ENCODE measurements around the gene AKIP1.

DNA sequence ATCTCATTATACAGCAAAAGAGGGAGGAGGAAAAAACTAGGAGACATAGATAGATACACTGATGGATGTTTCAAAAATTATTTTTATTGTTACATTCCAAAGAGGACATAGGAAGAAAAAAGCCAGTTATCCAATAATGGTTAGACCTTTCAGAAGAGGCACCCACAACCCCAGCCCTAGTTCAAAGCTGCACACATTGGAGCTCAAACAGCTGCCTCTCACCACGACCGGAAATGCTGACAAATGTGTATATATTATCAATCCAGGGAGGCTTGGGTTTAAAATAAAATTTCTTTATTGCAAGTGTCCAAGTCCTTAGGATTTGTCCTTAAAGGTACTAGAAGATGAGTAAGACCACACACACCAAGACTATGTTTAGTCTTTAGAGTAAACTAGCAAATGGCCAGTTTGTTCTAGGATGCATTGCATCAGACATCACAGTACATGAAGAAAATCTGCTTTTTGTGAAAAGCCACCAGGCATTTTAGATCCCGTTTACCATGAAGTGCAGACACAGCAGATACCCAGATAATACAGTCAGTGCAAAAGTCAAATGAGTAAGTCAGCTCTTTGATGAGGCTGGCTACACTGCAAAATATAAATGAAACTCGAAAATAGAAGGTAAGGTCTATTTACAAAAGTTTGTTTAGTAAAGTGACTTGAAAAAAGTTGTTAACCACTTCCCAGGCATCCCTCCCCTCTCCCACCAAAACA is 36.4 kb downstream of the AKIP1 start:
- TF ChIP-seq, protein P1, sequence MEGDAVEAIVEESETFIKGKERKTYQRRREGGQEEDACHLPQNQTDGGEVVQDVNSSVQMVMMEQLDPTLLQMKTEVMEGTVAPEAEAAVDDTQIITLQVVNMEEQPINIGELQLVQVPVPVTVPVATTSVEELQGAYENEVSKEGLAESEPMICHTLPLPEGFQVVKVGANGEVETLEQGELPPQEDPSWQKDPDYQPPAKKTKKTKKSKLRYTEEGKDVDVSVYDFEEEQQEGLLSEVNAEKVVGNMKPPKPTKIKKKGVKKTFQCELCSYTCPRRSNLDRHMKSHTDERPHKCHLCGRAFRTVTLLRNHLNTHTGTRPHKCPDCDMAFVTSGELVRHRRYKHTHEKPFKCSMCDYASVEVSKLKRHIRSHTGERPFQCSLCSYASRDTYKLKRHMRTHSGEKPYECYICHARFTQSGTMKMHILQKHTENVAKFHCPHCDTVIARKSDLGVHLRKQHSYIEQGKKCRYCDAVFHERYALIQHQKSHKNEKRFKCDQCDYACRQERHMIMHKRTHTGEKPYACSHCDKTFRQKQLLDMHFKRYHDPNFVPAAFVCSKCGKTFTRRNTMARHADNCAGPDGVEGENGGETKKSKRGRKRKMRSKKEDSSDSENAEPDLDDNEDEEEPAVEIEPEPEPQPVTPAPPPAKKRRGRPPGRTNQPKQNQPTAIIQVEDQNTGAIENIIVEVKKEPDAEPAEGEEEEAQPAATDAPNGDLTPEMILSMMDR (IDR thresholded peaks at IDR 0.05; ENCODE audit: low read depth, low read length) = no peak
- TF ChIP-seq POLR2A (IDR thresholded peaks at IDR 0.05; ENCODE audit: extremely low read depth, insufficient read length) = no peak

Measured in NB4 (cell line).